Common myeloid progenitor, CD34-positive (primary cell): Measurements from ENCODE around the gene CREB5.

Experiments
- CTCF ChIA-PET: fragments of 350-600 bp; sonication (Branson Sonifier 250); formaldehyde crosslinking; loops from one replicate; lab custom pipeline; 2021; ENCODE audit warnings: antibody characterized with exemption; lab: Charles Lee
- POLR2A ChIA-PET: fragments of 350-600 bp; sonication (Branson Sonifier 250); formaldehyde crosslinking; loops from one replicate; lab custom pipeline; 2021; ENCODE audit warnings: antibody characterized with exemption; lab: Charles Lee
- DNase-seq, 3 donors: peaks; one replicate each; pipeline versions ENCODE4 v3.0.0 to v3.0.0-alpha.2; 2013
- H3K27ac ChIP-seq, 2 experiments: 1 replicate in 1 of 2; 2 replicates in 1 of 2; pipeline ENCODE4 v1.7.0; 2013; ENCODE audit warnings: inconsistent platforms in 2 of 2, low read length in 2 of 2, mild to moderate bottlenecking in 2 of 2, low read depth in 1 of 2, moderate library complexity in 1 of 2; ENCODE audit not compliant: severe bottlenecking in 2 of 2, insufficient read depth in 1 of 2, poor library complexity in 1 of 2
- H3K27me3 ChIP-seq, 5 experiments: replicated peaks in 2 of 5; 1 replicate in 3 of 5; 2 replicates in 2 of 5; pipeline versions ENCODE4 v1.6.1 to v1.7.0; 2013; ENCODE audit warnings: low read length in 4 of 5, mild to moderate bottlenecking in 2 of 5, moderate library complexity in 2 of 5, inconsistent platforms in 1 of 5; ENCODE audit not compliant: insufficient read depth in 5 of 5, control insufficient read depth in 4 of 5
- H3K36me3 ChIP-seq, 4 experiments: 1 replicate in 2 of 4; 2 replicates in 2 of 4; pipeline versions ENCODE4 v1.6.1 to v1.7.0; 2013; ENCODE audit warnings: low read length in 3 of 4, control low read depth in 1 of 4, mild to moderate bottlenecking in 1 of 4; ENCODE audit not compliant: control insufficient read depth in 4 of 4, insufficient read depth in 4 of 4
- H3K4me1 ChIP-seq, 4 experiments: 1 replicate in 3 of 4; 2 replicates in 1 of 4; pipeline versions ENCODE4 v1.6.1 to v1.7.1; 2013; ENCODE audit warnings: low read length in 3 of 4, mild to moderate bottlenecking in 3 of 4, control low read depth in 1 of 4, inconsistent platforms in 1 of 4, moderate library complexity in 1 of 4; ENCODE audit not compliant: control insufficient read depth in 4 of 4, insufficient read depth in 4 of 4; ENCODE audit errors: control extremely low read depth in 1 of 4
- H3K4me3 ChIP-seq, 7 experiments: 1 replicate in 4 of 7; 2 replicates in 3 of 7; pipeline versions ENCODE4 v1.5.1 to v1.7.0; 2013; ENCODE audit warnings: mild to moderate bottlenecking in 7 of 7, low read length in 6 of 7, moderate library complexity in 6 of 7, inconsistent platforms in 2 of 7, low read depth in 2 of 7, control low read depth in 1 of 7; ENCODE audit not compliant: insufficient read depth in 4 of 7, control insufficient read depth in 1 of 7; ENCODE audit errors: extremely low read depth in 1 of 7
- H3K9me3 ChIP-seq, 5 experiments: 1 replicate in 4 of 5; 2 replicates in 1 of 5; pipeline versions ENCODE4 v1.6.1 to v1.7.1; 2013; ENCODE audit warnings: low read length in 4 of 5, mild to moderate bottlenecking in 2 of 5, inconsistent platforms in 1 of 5, low read depth in 1 of 5, moderate library complexity in 1 of 5; ENCODE audit not compliant: control insufficient read depth in 4 of 5, insufficient read depth in 2 of 5; ENCODE audit errors: control extremely low read depth in 1 of 5
- WGBS: methylation state at CpG from one replicate; pipeline ENCODE4 v1.1.5; 2013; ENCODE audit not compliant: insufficient coverage; 5-methylcytosine and 5-hydroxymethylcytosine counted together

CREB5 gene

DNA sequence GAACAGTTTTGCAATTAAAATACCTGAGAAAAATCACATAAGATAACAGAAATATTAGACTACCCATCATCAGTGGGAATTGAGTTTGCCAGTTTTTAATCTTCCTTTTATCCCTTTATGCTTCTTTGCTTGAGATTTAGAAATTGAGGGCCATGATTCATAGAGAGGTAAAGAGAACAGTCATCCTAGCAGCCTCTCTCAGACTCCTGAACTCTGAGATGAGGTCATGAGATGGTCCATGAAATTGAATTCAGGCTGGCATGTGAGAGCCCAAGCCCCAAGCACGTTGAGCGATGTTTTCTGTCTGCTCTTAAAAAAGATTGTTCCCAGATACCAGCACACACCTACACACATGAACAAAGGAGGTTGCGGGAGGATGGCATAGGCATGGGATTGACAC, 91.1 kb downstream of the CREB5 start:
- Histone ChIP-seq H3K4me1 (peaks cover 0 to 7% (median 0%) of the 10 kb centered on the region in 4 experiments), H3K27ac (no peak overlapping the region), H3K9me3 (no peaks in the 10 kb centered on the region), H3K27me3 (no peaks in the 10 kb centered on the region), H3K4me3 (no peak overlapping the region), H3K36me3 (no peaks in the 10 kb centered on the region)
- ChIA-PET CTCF (no interaction called here), POLR2A (interaction anchor here (0.6 kb wide), 1 partner anchor 42 kb away, joined by 3 read pairs; no protein-coding TSS in a partner anchor)
- DNase-seq: no peak
- 100% methylated on average over 1 of the region's 3 CpGs for WGBS

- Histone ChIP-seq H3K9me3 (no peaks in the 10 kb centered on the region), H3K4me1 (peaks cover 0 to 12% (median 3%) of the 10 kb centered on the region in 4 experiments), H3K27ac (no peak overlapping the region), H3K27me3 (no peaks in the 10 kb centered on the region), H3K4me3 (no peak overlapping the region), H3K36me3 (no peaks in the 10 kb centered on the region)
- peak in 1 of 3 donors; percentile 35 for DNase-seq
- POLR2A ChIA-PET: no interaction called here
- CTCF ChIA-PET: no interaction called here
- whole genome bisulfite sequencing: 100% methylated on average over 3 of the region's 6 CpGs
Observed at GRCh38 chr7:28505014-28505413, 92.7 kb downstream of the CREB5 start.

DNA sequence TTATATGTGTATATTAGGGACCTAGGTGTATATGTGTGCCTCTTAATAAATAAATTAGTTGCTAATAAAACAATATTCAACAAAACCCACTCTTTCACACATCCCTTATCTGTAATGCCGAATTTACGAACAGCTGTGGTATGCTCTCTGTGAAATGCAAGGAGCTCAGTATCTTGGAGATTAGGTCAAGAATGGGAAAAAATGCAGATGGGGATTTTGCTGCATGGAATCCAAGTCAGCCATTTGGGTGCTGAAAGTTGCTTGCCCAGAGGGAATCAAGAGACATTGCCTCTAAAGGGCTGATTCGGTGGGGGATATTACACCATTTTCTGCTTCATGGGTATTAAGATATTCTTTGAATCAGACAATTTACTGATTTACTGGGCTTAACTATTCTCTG, 93.5 kb downstream of the CREB5 start:
- Histone ChIP-seq H3K4me3 (no peak overlapping the region), H3K36me3 (no peaks in the 10 kb centered on the region), H3K4me1 (peaks cover 0 to 5% (median 3%) of the 10 kb centered on the region in 4 experiments), H3K9me3 (no peaks in the 10 kb centered on the region), H3K27me3 (no peaks in the 10 kb centered on the region), H3K27ac (no peak overlapping the region)
- CTCF ChIA-PET: no interaction called here
- no CpG with 5 or more reads among the region's 3 CpGs for WGBS
- POLR2A ChIA-PET: no interaction called here
- DNase-seq: no peak

- no peaks in the 10 kb centered on the region for H3K27me3 ChIP-seq
Observed at GRCh38 chr7:28507525-28508282, 95.4 kb downstream of the CREB5 start.

DNA sequence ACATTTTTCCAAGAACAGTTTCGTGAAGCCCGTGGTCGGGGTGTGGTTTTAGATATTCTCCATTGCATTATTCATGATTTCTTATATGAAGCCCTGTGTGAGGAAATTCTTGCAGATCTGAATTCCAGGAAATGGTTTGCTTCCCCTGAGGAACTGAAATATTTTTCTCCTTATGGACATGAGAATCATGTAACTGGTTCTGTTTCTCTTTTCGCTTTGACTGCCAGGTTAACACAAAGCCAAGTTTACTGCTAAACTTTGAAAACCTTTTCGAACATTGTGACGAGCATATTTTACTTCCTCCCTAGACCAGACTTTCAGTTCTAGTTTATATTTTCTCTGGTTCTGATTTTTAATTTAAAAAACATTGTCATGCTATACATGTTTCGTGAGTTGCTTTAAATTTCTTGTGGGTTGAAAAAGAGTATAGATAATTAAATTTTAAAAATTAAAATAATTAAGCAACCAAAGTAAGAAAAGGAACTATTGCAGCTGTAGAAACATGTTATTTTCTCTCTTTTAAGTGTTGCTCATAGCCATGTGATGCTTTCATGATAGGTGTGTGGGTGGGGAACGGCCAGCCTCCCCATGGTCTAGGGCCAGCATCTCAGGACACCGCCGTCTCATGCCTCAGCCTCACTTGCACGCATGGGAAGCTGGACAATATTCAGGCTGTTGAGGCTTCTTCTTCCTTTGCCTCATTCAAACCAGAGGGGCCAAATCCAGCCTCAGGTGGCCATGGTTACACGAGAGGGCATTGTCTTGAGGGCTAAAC, 97.1 kb downstream of the CREB5 start:
- Histone ChIP-seq H3K27me3 (no peaks in the 10 kb centered on the region), H3K4me1 (peaks cover 0 to 5% (median 3%) of the 10 kb centered on the region in 4 experiments), H3K36me3 (no peaks in the 10 kb centered on the region), H3K4me3 (peak overlapping the region in 1 of 7 experiments; percentile 16), H3K27ac (no peak overlapping the region), H3K9me3 (no peaks in the 10 kb centered on the region)
- peak in 2 of 3 donors; percentile 14 to 31 for DNase-seq
- POLR2A ChIA-PET: no interaction called here
- CTCF ChIA-PET: no interaction called here
- 100% methylated on average over 5 of the region's 12 CpGs for WGBS

More at GRCh38 chr7:28507525-28508282, 95.4 kb downstream of the CREB5 start:
- ChIA-PET POLR2A (no interaction called here), CTCF (interaction anchor here (1.4 kb wide), 1 partner anchor 9 kb away, joined by 3 read pairs; no protein-coding TSS in a partner anchor)
- DNase-seq: no peak
- Histone ChIP-seq H3K4me1 (peaks cover 0 to 5% (median 3%) of the 10 kb centered on the region in 4 experiments), H3K27ac (no peak overlapping the region), H3K4me3 (no peak overlapping the region), H3K9me3 (no peaks in the 10 kb centered on the region), H3K36me3 (no peaks in the 10 kb centered on the region)
- 99% methylated on average over 9 of the region's 11 CpGs for WGBS

DNA sequence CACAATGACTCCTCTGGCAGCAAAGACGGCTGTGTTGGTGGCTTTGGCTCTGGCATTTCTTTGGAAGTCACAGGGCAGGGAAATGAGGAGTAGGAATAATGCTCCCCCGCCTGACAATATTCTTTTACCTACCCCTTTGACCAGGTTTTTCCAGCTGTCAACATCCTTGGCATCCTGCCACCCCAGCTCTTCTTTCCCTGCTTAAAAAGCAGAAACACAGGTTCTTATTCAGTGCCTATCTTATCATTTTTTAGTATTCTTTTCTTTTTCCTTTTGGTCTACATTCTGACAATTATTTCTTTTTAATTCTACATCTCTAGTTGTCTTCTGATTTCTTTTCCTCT, 97.7 kb downstream of the CREB5 start:
- POLR2A ChIA-PET: no interaction called here
- WGBS: 89% methylated on average over 2 of the region's 2 CpGs
- no peak overlapping the region for H3K4me3 ChIP-seq

More for the DNA sequence above, 97.7 kb downstream of the CREB5 start:
- Histone ChIP-seq H3K27me3 (no peaks in the 10 kb centered on the region), H3K36me3 (no peaks in the 10 kb centered on the region), H3K4me1 (peaks cover 0 to 5% (median 3%) of the 10 kb centered on the region in 4 experiments), H3K27ac (no peak overlapping the region), H3K9me3 (no peaks in the 10 kb centered on the region)
- CTCF ChIA-PET: interaction anchor here (0.6 kb wide), 1 partner anchor 196 kb away, joined by 3 read pairs; no protein-coding TSS in a partner anchor
- DNase-seq: no peak
